HL-60 (cell line): ENCODE measurements around the gene ARHGEF12.

Experiments
- DNase-seq, 2 experiments: peaks; one replicate each; pipeline ENCODE4 v3.0.0-alpha.2; 2010 to 2020; ENCODE audit warnings: low read depth in 1 of 2, low spot score in 1 of 2
- H3K27ac ChIP-seq: fragments of 250-450 bp; sonication (Bioruptor Pico); replicated peaks from 2 replicates; pipeline ENCODE4 v1.5.1; 2020; ENCODE audit warnings: mild to moderate bottlenecking, moderate library complexity
- H3K27me3 ChIP-seq: fragments of 250-450 bp; sonication (Bioruptor Pico); 2 replicates; pipeline ENCODE4 v1.5.1; 2021; ENCODE audit warnings: mild to moderate bottlenecking, moderate library complexity; ENCODE audit not compliant: insufficient read depth, poor library complexity, severe bottlenecking
- H3K4me3 ChIP-seq: replicated peaks from 2 replicates; pipeline ENCODE4 v1.5.1; 2011; ENCODE audit warnings: mild to moderate bottlenecking, control low read depth, low read length; ENCODE audit not compliant: insufficient read depth
- GABPA ChIP-seq: IDR thresholded peaks from 2 replicates; pipeline ENCODE4 v1.6.1; 2012; ENCODE audit warnings: low read depth
- POLR2AphosphoS5 ChIP-seq: IDR thresholded peaks from 2 replicates; pipeline ENCODE4 v1.6.1; 2012; ENCODE audit warnings: low read depth
- SPI1 ChIP-seq: IDR thresholded peaks from 2 replicates; pipeline ENCODE4 v1.6.1; 2012; ENCODE audit warnings: low read depth, mild to moderate bottlenecking, borderline replicate concordance
- TF ChIP-seq, protein P1 (sequence below): IDR thresholded peaks from one replicate; pipeline ENCODE4 v1.5.1; 2011; ENCODE audit warnings: low read length, control low read depth, inconsistent platforms; ENCODE audit not compliant: insufficient read depth
- TF ChIP-seq, protein P2 (sequence below): IDR thresholded peaks from 2 replicates; pipeline ENCODE4 v1.6.1; 2012; ENCODE audit warnings: low read depth; ENCODE audit not compliant: insufficient replicate concordance

ARHGEF12 gene

DNA sequence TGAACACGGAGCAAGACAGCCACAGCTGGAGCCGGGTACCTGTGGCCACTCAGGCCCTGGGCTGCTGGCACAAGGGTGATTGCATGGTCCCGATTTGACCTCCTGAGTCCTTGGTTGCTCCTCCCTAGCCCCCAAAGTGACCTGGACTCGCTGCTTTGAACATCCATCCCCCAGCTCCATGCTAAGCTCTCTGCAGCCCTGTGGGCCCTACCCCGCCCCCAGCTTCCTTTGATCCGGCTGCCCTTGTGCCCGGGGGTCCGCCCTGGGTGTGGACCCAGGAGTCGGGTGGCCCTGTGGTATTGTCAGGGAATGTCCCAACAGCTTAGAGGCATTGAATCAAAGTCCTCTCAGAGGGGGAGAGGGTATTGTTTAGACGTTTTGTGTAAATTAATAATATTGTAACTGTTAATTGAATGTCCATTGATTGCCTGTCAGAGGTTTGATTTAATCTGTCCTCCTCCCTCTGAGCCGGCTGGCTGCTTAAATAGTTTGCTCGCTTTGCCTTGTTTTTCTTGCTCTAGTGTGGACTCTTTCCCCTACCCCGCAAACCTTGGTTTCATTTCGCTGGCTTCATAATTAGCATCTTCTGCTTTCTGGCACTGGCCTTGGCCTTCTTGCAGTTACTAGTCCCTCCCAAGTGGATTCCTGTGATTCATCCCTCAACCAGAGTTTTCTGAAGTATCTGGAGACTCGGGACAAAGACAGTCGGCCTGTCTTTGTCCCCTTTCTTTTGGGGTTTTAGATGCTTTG is 196.0 kb downstream of the ARHGEF12 start:
- H3K27me3 ChIP-seq: peaks cover 2% of the 10 kb centered on the region

DNA sequence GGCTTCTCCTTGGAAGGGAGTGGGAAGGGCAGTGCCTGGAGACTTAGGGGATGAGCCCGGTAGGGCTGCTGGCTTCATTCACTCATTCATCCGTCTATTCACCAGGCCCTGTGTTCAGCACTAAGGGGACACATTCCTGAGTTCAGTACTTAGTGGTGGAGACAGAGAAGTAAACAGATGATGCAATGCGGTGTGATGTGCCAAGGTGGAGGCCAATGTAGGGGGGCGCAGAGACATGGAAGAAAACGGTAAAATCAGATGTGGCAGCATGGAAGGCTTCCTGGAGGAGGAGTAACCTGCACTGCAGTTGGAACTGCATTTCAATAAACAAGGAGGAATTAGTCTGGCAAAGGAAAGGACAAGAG is 196.6 kb downstream of the ARHGEF12 start:
- Histone ChIP-seq H3K27ac (no peak overlapping the region), H3K27me3 (peaks cover 2% of the 10 kb centered on the region), H3K4me3 (no peak overlapping the region)
- TF ChIP-seq SPI1 (no peak), POLR2AphosphoS5 (no peak), GABPA (no peak)
- TF ChIP-seq, protein P1, sequence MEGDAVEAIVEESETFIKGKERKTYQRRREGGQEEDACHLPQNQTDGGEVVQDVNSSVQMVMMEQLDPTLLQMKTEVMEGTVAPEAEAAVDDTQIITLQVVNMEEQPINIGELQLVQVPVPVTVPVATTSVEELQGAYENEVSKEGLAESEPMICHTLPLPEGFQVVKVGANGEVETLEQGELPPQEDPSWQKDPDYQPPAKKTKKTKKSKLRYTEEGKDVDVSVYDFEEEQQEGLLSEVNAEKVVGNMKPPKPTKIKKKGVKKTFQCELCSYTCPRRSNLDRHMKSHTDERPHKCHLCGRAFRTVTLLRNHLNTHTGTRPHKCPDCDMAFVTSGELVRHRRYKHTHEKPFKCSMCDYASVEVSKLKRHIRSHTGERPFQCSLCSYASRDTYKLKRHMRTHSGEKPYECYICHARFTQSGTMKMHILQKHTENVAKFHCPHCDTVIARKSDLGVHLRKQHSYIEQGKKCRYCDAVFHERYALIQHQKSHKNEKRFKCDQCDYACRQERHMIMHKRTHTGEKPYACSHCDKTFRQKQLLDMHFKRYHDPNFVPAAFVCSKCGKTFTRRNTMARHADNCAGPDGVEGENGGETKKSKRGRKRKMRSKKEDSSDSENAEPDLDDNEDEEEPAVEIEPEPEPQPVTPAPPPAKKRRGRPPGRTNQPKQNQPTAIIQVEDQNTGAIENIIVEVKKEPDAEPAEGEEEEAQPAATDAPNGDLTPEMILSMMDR: no peak
- TF ChIP-seq, protein P2, sequence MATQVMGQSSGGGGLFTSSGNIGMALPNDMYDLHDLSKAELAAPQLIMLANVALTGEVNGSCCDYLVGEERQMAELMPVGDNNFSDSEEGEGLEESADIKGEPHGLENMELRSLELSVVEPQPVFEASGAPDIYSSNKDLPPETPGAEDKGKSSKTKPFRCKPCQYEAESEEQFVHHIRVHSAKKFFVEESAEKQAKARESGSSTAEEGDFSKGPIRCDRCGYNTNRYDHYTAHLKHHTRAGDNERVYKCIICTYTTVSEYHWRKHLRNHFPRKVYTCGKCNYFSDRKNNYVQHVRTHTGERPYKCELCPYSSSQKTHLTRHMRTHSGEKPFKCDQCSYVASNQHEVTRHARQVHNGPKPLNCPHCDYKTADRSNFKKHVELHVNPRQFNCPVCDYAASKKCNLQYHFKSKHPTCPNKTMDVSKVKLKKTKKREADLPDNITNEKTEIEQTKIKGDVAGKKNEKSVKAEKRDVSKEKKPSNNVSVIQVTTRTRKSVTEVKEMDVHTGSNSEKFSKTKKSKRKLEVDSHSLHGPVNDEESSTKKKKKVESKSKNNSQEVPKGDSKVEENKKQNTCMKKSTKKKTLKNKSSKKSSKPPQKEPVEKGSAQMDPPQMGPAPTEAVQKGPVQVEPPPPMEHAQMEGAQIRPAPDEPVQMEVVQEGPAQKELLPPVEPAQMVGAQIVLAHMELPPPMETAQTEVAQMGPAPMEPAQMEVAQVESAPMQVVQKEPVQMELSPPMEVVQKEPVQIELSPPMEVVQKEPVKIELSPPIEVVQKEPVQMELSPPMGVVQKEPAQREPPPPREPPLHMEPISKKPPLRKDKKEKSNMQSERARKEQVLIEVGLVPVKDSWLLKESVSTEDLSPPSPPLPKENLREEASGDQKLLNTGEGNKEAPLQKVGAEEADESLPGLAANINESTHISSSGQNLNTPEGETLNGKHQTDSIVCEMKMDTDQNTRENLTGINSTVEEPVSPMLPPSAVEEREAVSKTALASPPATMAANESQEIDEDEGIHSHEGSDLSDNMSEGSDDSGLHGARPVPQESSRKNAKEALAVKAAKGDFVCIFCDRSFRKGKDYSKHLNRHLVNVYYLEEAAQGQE: no peak
- no peak for DNase-seq

More for the DNA sequence above, 196.0 kb downstream of the ARHGEF12 start:
- Histone ChIP-seq H3K4me3 (no peak overlapping the region), H3K27ac (no peak overlapping the region)
- no peak for TF ChIP-seq SPI1
- no peak for TF ChIP-seq GABPA
- TF ChIP-seq, protein P1: no peak
- no peak for TF ChIP-seq POLR2AphosphoS5
- TF ChIP-seq, protein P2: no peak
- DNase-seq: no peak

DNA sequence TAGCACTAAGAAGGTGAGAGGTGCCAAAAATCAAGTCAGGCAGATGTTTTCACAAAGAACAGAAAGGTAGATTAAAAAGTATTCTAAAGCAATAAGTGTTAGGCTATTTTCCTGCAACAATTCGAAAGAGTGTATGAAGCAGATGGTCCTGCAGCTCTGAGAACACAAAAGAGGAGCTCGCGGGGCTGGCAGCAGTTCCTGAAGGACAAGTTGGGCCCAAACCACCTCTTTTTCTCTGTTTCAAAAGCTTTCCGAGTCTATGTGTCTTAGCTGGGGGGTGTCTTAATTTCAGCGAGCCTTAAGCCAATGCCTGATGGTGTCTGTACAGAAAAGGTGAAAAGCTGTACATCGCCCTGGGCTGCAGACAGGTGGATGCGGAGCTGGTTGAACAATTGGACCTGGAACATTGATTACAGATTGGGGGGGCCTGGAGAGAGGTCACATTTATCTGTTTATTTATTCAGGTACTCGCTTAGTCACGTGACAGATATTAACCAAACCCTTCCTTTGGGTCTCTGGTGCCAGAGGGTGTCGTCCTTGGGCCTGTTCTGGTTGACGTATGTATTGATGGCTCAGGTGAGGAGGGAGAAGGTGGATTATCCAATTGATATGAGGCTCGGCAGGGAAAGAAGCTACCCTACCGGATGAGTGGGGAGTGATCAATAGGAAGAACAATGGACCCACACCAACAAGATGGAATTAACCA is 200.0 kb downstream of the ARHGEF12 start:
- Histone ChIP-seq H3K4me3 (no peak overlapping the region), H3K27me3 (no peaks in the 10 kb centered on the region), H3K27ac (no peak overlapping the region)
- TF ChIP-seq, protein P2: no peak
- TF ChIP-seq GABPA (no peak), POLR2AphosphoS5 (no peak), SPI1 (no peak)
- TF ChIP-seq, protein P1: no peak
- no peak for DNase-seq
